SK-N-SH (cell line): Measurements from ENCODE around the gene AKAP8. TPM values are rescaled to one million over a fixed set of nuclear protein-coding genes. Genes with fewer than 3 reads are reported as not detected.

Experiments
- CTCF ChIA-PET: fragments of 300-600, 350-600 bp; formaldehyde crosslinking; extraction: SDS; loops from one replicate; lab custom pipeline; 2021; lab: Yijun Ruan, JAX
- POLR2A ChIA-PET: fragments of 350-600 bp; sonication (Branson Sonifier 250); formaldehyde crosslinking; extraction: SDS; loops from one replicate; lab custom pipeline; 2020; ENCODE audit warnings: antibody characterized with exemption, inconsistent platforms; lab: Yijun Ruan, JAX
- DNase-seq: peaks from one replicate; pipeline ENCODE4 v3.0.0; 2012
- H2AFZ ChIP-seq: fragments of 200-600 bp; sonication (generic); 2 replicates; pipeline ENCODE4 v1.8.1; 2016; ENCODE audit warnings: antibody characterized with exemption, mild to moderate bottlenecking, low read depth
- H3F3A ChIP-seq: fragments of 200-600 bp; sonication (generic); replicated peaks from 2 replicates; pipeline ENCODE3; 2016; ENCODE audit warnings: antibody characterized with exemption, mild to moderate bottlenecking; ENCODE audit not compliant: insufficient read depth
- H3K27ac ChIP-seq, 2 experiments: fragments of 200-500 bp in 1 of 2; fragments of 200-600 bp in 1 of 2; sonication (Bioruptor generic) in 1 of 2; sonication (generic), shearing (Covaris generic) in 1 of 2; 2 replicates each; pipeline versions ENCODE4 v1.5.1 to v1.6.1; 2014 to 2016; ENCODE audit warnings: low read depth in 2 of 2, inconsistent platforms in 1 of 2, low read length in 1 of 2, mild to moderate bottlenecking in 1 of 2, mixed read lengths in 1 of 2
- H3K27me3 ChIP-seq: fragments of 200-600 bp; sonication (generic), shearing (Covaris generic); 2 replicates; pipeline ENCODE4 v1.6.1; 2016; ENCODE audit warnings: mixed run types; ENCODE audit not compliant: insufficient read depth
- H3K36me3 ChIP-seq, 2 experiments: fragments of 200-500 bp in 1 of 2; fragments of 200-600 bp in 1 of 2; sonication (Bioruptor generic) in 1 of 2; sonication (generic) in 1 of 2; replicated peaks in 1 of 2; 2 replicates each; pipeline versions ENCODE3 to v1.5.1; 2014 to 2016; ENCODE audit warnings: low read length in 1 of 2, mild to moderate bottlenecking in 1 of 2; ENCODE audit not compliant: insufficient read depth in 2 of 2, control insufficient read depth in 1 of 2
- H3K4me1 ChIP-seq, 2 experiments: fragments of 200-500 bp in 1 of 2; fragments of 200-600 bp in 1 of 2; sonication (Bioruptor generic) in 1 of 2; sonication (generic), shearing (Covaris generic) in 1 of 2; 2 replicates each; pipeline versions ENCODE4 v1.5.1 to v1.6.1; 2014 to 2016; ENCODE audit warnings: low read depth in 1 of 2, low read length in 1 of 2, mixed run types in 1 of 2; ENCODE audit not compliant: insufficient read depth in 2 of 2, control insufficient read depth in 1 of 2
- H3K4me2 ChIP-seq: fragments of 200-600 bp; sonication (generic), shearing (Covaris generic); 2 replicates; pipeline ENCODE4 v1.6.1; 2017; ENCODE audit warnings: mixed run types
- H3K4me3 ChIP-seq, 2 experiments: fragments of 200-500 bp in 1 of 2; fragments of 200-600 bp in 1 of 2; sonication (Bioruptor generic) in 1 of 2; sonication (generic), shearing (Covaris generic) in 1 of 2; 2 replicates each; pipeline versions ENCODE4 v1.5.1 to v1.8.1; 2014 to 2016; ENCODE audit warnings: low read depth in 2 of 2, inconsistent platforms in 1 of 2, low read length in 1 of 2, mild to moderate bottlenecking in 1 of 2, mixed read lengths in 1 of 2, moderate library complexity in 1 of 2
- H3K79me2 ChIP-seq: fragments of 200-600 bp; sonication (generic); 2 replicates; pipeline ENCODE4 v1.8.1; 2017; ENCODE audit warnings: mild to moderate bottlenecking; ENCODE audit not compliant: insufficient read depth
- H3K9ac ChIP-seq: fragments of 200-600 bp; sonication (generic); 2 replicates; pipeline ENCODE4 v1.6.1; 2017; ENCODE audit warnings: mixed run types
- H3K9me2 ChIP-seq: fragments of 200-600 bp; sonication (generic); 2 replicates; pipeline ENCODE4 v1.6.1; 2017; ENCODE audit warnings: mixed run types
- H3K9me3 ChIP-seq: fragments of 200-600 bp; sonication (generic); 2 replicates; pipeline ENCODE4 v1.6.1; 2017; ENCODE audit warnings: mixed run types, mild to moderate bottlenecking, moderate library complexity
- H4K20me1 ChIP-seq: fragments of 200-600 bp; sonication (generic); 2 replicates; pipeline ENCODE4 v1.6.1; 2017; ENCODE audit warnings: mild to moderate bottlenecking, mixed run types; ENCODE audit not compliant: insufficient read depth
- CHD2 ChIP-seq: fragments of 150-350 bp; IDR thresholded peaks from 2 replicates; pipeline ENCODE4 v1.6.1; 2018; ENCODE audit warnings: low read length; ENCODE audit not compliant: partially characterized antibody
- CTCF ChIP-seq: fragments of 200-600 bp; sonication (generic); IDR thresholded peaks from 2 replicates; pipeline ENCODE4 v1.6.1; 2017; ENCODE audit warnings: antibody characterized with exemption, mild to moderate bottlenecking, moderate library complexity
- ELF1 ChIP-seq: IDR thresholded peaks from 2 replicates; pipeline ENCODE4 v1.4.0; 2012
- EP300 ChIP-seq, 2 experiments: IDR thresholded peaks; 2 replicates each; pipeline versions ENCODE4 v1.4.0 to v1.6.1; 2012; ENCODE audit warnings: borderline replicate concordance in 1 of 2, low read depth in 1 of 2, low read length in 1 of 2
- EZH2phosphoT487 ChIP-seq: fragments of 200-600 bp; sonication (generic); IDR thresholded peaks from 2 replicates; pipeline ENCODE4 v1.6.1; 2017; ENCODE audit warnings: low read depth, mixed run types, mild to moderate bottlenecking, antibody characterized with exemption, moderate library complexity, borderline replicate concordance
- FOSL2 ChIP-seq: IDR thresholded peaks from 2 replicates; pipeline ENCODE4 v1.4.0; 2012; ENCODE audit warnings: low read depth, mild to moderate bottlenecking, moderate library complexity, borderline replicate concordance
- FOXJ3 ChIP-seq: sonication (generic); formaldehyde crosslinking; IDR thresholded peaks from 2 replicates; pipeline ENCODE4 v1.5.1; 2020; ENCODE audit warnings: mild to moderate bottlenecking, missing genetic modification reagents
- GABPA ChIP-seq: IDR thresholded peaks from 2 replicates; pipeline ENCODE4 v1.4.0; 2012; ENCODE audit warnings: low read depth, mild to moderate bottlenecking
- IRF3 ChIP-seq: fragments of 150-350 bp; IDR thresholded peaks from 2 replicates; pipeline ENCODE4 v1.6.1; 2016; ENCODE audit warnings: mild to moderate bottlenecking, low read depth, low read length
- JUND ChIP-seq: IDR thresholded peaks from 2 replicates; pipeline ENCODE4 v1.4.0; 2012
- MEF2A ChIP-seq: IDR thresholded peaks from 2 replicates; pipeline ENCODE4 v1.4.0; 2012; ENCODE audit warnings: low read depth, borderline replicate concordance
- POLR2AphosphoS5 ChIP-seq: IDR thresholded peaks from 2 replicates; pipeline ENCODE4 v1.6.1; 2012; ENCODE audit warnings: low read depth, low read length
- RFX5 ChIP-seq: IDR thresholded peaks from 2 replicates; pipeline ENCODE4 v1.6.1; 2012; ENCODE audit warnings: mild to moderate bottlenecking, improper control_type of control experiment, low read length
- RXRA ChIP-seq: IDR thresholded peaks from 2 replicates; pipeline ENCODE4 v1.4.0; 2012; ENCODE audit warnings: low read depth, mild to moderate bottlenecking, borderline replicate concordance
- SIN3A ChIP-seq: IDR thresholded peaks from 2 replicates; pipeline ENCODE4 v1.6.1; 2012; ENCODE audit warnings: low read depth, mild to moderate bottlenecking, low read length, moderate library complexity, borderline replicate concordance
- SMC3 ChIP-seq: IDR thresholded peaks from 2 replicates; pipeline ENCODE4 v1.6.1; 2012; ENCODE audit warnings: low read depth, low read length, improper control_type of control experiment
- TAF1 ChIP-seq: IDR thresholded peaks from 2 replicates; pipeline ENCODE4 v1.6.1; 2012; ENCODE audit warnings: low read depth, mild to moderate bottlenecking, low read length, moderate library complexity, borderline replicate concordance
- TCF12 ChIP-seq: IDR thresholded peaks from 2 replicates; pipeline ENCODE4 v1.4.0; 2012
- TEAD4 ChIP-seq: IDR thresholded peaks from 2 replicates; pipeline ENCODE4 v1.4.0; 2012; ENCODE audit warnings: mild to moderate bottlenecking, borderline replicate concordance; ENCODE audit not compliant: insufficient read depth
- YY1 ChIP-seq: IDR thresholded peaks from 2 replicates; pipeline ENCODE4 v1.4.0; 2012; ENCODE audit warnings: low read depth, mild to moderate bottlenecking
- ZBTB33 ChIP-seq: IDR thresholded peaks from 2 replicates; pipeline ENCODE4 v1.4.0; 2012; ENCODE audit warnings: low read depth, borderline replicate concordance
- WGBS: methylation state at CpG from one replicate; pipeline ENCODE4 v1.1.6; 2017; ENCODE audit warnings: low lambda C conversion rate; 5-methylcytosine and 5-hydroxymethylcytosine counted together
- polyA plus RNA-seq, 3 experiments: library from polyadenylated mRNA; depleted of rRNA; stranded (reverse); fragments of >200 nt; gene quantifications; 2 replicates each; pipeline ENCODE4 v1.2.3, GENCODE V29; 2012

Gene AKAP8
- polyA plus RNA-seq, 1 of the 3 experiments (the other 2 are of a cell fraction), result 17.2 TPM

- ChIA-PET CTCF (interaction anchor here (1.2 kb wide), 1 partner anchor 86 kb away, joined by 3 read pairs; no protein-coding TSS in a partner anchor), POLR2A (no interaction called here)
- H3K4me1 ChIP-seq, result no peaks in the 10 kb centered on the region; a peak in 1 of 4 replicates
- H3K9me3 ChIP-seq, result no peaks in the 10 kb centered on the region
- no peak overlapping the region for H3K9ac ChIP-seq
- no peaks in the 10 kb centered on the region for H3K9me2 ChIP-seq
- no peak overlapping the region for H3K27ac ChIP-seq
- H3K36me3 ChIP-seq, result peaks cover 24 to 55% of the 10 kb centered on the region in 2 experiments
- H4K20me1 ChIP-seq, result no peaks in the 10 kb centered on the region
- WGBS, result 100% methylated on average over 3 of the region's 3 CpGs
- no peak overlapping the region for H3K4me2 ChIP-seq
- no peak overlapping the region for H2AFZ ChIP-seq
- no peaks in the 10 kb centered on the region for H3K27me3 ChIP-seq
- TF ChIP-seq JUND (no peak), TEAD4 (no peak), IRF3 (no peak), CTCF (no peak), RXRA (no peak), SIN3A (no peak), FOXJ3 (no peak), TAF1 (no peak), YY1 (no peak), MEF2A (no peak), POLR2AphosphoS5 (no peak), CHD2 (no peak), EP300 (IDR thresholded peaks at IDR 0.05; ENCODE audit: borderline replicate concordance in 1 of 2, low read depth in 1 of 2, low read length in 1 of 2) (no peak), SMC3 (no peak), RFX5 (no peak), ELF1 (no peak)
- no peak overlapping the region for H3K4me3 ChIP-seq
- no peaks in the 10 kb centered on the region for H3F3A ChIP-seq
- no peak for DNase-seq
- H3K79me2 ChIP-seq, result peaks cover 19% of the 10 kb centered on the region; the same call in 1 of the 2 replicates
Observed at GRCh38 chr19:15367439-15367838, 12.1 kb downstream of the AKAP8 start.

- no peaks in the 10 kb centered on the region for H4K20me1 ChIP-seq
- H3K27ac ChIP-seq, result no peak overlapping the region
- H3K9ac ChIP-seq, result no peak overlapping the region
- no peak overlapping the region for H3K4me2 ChIP-seq
- H3K4me3 ChIP-seq, result no peak overlapping the region
- POLR2A ChIA-PET, result no interaction called here
- CTCF ChIA-PET, result no interaction called here
- 80% methylated on average over 2 of the region's 6 CpGs for WGBS
- no peak for DNase-seq
- no peaks in the 10 kb centered on the region; a peak in 1 of 4 replicates for H3K4me1 ChIP-seq
- no peaks in the 10 kb centered on the region for H3F3A ChIP-seq
- H3K79me2 ChIP-seq, result peaks cover 13% of the 10 kb centered on the region; the same call in 1 of the 2 replicates
- H2AFZ ChIP-seq, result no peak overlapping the region
- peaks cover 11 to 53% of the 10 kb centered on the region in 2 experiments for H3K36me3 ChIP-seq
- H3K9me2 ChIP-seq, result no peaks in the 10 kb centered on the region
- no peaks in the 10 kb centered on the region for H3K9me3 ChIP-seq
- H3K27me3 ChIP-seq, result no peaks in the 10 kb centered on the region
- TF ChIP-seq CHD2, result no peak
- TF ChIP-seq FOXJ3, result no peak
- no peak for TF ChIP-seq MEF2A
- no peak for TF ChIP-seq ZBTB33
- TF ChIP-seq POLR2AphosphoS5, result no peak
- no peak for TF ChIP-seq GABPA
- TF ChIP-seq EZH2phosphoT487, result no peak
- no peak for TF ChIP-seq TCF12
- TF ChIP-seq JUND, result no peak
- no peak for TF ChIP-seq CTCF
- TF ChIP-seq FOSL2, result no peak
- no peak for TF ChIP-seq TEAD4
Observed at GRCh38 chr19:15365264-15365663, 14.3 kb downstream of the AKAP8 start.
